Measurements from ENCODE around the gene ROGDI. TPM values are rescaled to one million over a fixed set of nuclear protein-coding genes. Genes with fewer than 3 reads are reported as not detected.

The ROGDI gene
- total RNA-seq, 1 experiment from 2014 or later: 32.1 TPM

DNA sequence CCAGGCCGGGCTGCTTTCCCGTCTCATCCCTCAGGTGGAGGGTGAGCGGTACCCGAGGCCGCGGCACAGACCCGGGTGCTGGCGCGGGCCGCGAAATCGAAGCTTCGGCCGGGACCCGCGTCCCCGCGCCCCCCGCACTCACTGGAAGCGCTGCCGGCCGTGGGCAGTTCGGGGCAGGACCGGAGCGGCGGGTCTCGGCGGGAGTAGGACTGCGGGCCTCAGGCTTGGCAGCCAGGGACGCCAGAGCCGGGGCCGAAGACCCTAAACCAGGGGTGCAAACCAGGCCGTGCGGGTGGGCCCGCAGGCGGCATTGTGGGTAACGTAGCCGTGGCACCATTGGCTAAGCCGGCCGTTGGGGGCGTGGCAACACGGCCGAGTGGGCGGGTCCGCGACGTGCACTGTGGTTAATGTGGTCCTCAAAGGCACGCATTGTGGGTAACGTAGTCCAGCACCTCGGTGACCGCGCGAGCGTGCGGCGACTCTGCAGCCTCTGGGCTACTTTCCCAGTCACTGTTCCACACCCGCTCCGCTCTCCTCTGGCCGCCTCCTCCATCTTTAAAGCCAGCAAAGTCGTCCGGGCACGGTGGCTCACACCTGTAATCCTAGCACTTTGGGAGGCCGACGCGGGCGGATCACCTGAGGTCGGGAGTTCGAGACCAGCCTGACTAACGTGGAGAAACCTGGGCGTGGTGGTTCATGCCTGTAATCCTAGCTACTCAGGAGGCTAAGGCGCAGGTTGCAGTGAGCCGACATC is 35.4 kb downstream of the ROGDI start, which contains the start of gene ZNF500 (continued):
- TF ChIP-seq, protein P1, sequence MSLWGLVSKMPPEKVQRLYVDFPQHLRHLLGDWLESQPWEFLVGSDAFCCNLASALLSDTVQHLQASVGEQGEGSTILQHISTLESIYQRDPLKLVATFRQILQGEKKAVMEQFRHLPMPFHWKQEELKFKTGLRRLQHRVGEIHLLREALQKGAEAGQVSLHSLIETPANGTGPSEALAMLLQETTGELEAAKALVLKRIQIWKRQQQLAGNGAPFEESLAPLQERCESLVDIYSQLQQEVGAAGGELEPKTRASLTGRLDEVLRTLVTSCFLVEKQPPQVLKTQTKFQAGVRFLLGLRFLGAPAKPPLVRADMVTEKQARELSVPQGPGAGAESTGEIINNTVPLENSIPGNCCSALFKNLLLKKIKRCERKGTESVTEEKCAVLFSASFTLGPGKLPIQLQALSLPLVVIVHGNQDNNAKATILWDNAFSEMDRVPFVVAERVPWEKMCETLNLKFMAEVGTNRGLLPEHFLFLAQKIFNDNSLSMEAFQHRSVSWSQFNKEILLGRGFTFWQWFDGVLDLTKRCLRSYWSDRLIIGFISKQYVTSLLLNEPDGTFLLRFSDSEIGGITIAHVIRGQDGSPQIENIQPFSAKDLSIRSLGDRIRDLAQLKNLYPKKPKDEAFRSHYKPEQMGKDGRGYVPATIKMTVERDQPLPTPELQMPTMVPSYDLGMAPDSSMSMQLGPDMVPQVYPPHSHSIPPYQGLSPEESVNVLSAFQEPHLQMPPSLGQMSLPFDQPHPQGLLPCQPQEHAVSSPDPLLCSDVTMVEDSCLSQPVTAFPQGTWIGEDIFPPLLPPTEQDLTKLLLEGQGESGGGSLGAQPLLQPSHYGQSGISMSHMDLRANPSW (CRISPR knock-in tag; conservative IDR thresholded peaks at IDR 0.05; ENCODE audit: low read depth): no peak
- TF ChIP-seq ZBTB21 (CRISPR knock-in tag; IDR thresholded peaks at IDR 0.05; ENCODE audit: borderline replicate concordance): no peak
- TF ChIP-seq HMGA2 (CRISPR knock-in tag; IDR thresholded peaks at IDR 0.05): no peak; the same call in 1 of the 2 replicates
- peak; percentile 100 for TF ChIP-seq SP1 (CRISPR knock-in tag; conservative IDR thresholded peaks at IDR 0.05)
- TF ChIP-seq, protein P2, sequence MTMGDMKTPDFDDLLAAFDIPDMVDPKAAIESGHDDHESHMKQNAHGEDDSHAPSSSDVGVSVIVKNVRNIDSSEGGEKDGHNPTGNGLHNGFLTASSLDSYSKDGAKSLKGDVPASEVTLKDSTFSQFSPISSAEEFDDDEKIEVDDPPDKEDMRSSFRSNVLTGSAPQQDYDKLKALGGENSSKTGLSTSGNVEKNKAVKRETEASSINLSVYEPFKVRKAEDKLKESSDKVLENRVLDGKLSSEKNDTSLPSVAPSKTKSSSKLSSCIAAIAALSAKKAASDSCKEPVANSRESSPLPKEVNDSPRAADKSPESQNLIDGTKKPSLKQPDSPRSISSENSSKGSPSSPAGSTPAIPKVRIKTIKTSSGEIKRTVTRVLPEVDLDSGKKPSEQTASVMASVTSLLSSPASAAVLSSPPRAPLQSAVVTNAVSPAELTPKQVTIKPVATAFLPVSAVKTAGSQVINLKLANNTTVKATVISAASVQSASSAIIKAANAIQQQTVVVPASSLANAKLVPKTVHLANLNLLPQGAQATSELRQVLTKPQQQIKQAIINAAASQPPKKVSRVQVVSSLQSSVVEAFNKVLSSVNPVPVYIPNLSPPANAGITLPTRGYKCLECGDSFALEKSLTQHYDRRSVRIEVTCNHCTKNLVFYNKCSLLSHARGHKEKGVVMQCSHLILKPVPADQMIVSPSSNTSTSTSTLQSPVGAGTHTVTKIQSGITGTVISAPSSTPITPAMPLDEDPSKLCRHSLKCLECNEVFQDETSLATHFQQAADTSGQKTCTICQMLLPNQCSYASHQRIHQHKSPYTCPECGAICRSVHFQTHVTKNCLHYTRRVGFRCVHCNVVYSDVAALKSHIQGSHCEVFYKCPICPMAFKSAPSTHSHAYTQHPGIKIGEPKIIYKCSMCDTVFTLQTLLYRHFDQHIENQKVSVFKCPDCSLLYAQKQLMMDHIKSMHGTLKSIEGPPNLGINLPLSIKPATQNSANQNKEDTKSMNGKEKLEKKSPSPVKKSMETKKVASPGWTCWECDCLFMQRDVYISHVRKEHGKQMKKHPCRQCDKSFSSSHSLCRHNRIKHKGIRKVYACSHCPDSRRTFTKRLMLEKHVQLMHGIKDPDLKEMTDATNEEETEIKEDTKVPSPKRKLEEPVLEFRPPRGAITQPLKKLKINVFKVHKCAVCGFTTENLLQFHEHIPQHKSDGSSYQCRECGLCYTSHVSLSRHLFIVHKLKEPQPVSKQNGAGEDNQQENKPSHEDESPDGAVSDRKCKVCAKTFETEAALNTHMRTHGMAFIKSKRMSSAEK (CRISPR knock-in tag; IDR thresholded peaks at IDR 0.05; ENCODE audit: borderline replicate concordance): no peak
- TF ChIP-seq ZNF671 (CRISPR knock-in tag; IDR thresholded peaks at IDR 0.05): no peak
- TF ChIP-seq, protein P3, sequence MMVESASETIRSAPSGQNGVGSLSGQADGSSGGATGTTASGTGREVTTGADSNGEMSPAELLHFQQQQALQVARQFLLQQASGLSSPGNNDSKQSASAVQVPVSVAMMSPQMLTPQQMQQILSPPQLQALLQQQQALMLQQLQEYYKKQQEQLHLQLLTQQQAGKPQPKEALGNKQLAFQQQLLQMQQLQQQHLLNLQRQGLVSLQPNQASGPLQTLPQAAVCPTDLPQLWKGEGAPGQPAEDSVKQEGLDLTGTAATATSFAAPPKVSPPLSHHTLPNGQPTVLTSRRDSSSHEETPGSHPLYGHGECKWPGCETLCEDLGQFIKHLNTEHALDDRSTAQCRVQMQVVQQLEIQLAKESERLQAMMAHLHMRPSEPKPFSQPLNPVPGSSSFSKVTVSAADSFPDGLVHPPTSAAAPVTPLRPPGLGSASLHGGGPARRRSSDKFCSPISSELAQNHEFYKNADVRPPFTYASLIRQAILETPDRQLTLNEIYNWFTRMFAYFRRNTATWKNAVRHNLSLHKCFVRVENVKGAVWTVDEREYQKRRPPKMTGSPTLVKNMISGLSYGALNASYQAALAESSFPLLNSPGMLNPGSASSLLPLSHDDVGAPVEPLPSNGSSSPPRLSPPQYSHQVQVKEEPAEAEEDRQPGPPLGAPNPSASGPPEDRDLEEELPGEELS (CRISPR knock-in tag; IDR thresholded peaks at IDR 0.05): peak; percentile 81
- TF ChIP-seq, protein P4, sequence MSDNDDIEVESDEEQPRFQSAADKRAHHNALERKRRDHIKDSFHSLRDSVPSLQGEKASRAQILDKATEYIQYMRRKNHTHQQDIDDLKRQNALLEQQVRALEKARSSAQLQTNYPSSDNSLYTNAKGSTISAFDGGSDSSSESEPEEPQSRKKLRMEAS (CRISPR knock-in tag; IDR thresholded peaks at IDR 0.05): peak; percentile 79
- TF ChIP-seq, protein P5, sequence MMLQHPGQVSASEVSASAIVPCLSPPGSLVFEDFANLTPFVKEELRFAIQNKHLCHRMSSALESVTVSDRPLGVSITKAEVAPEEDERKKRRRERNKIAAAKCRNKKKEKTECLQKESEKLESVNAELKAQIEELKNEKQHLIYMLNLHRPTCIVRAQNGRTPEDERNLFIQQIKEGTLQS (CRISPR knock-in tag; conservative IDR thresholded peaks at IDR 0.05): no peak
- TF ChIP-seq ZNF396 (CRISPR knock-in tag; IDR thresholded peaks at IDR 0.05; ENCODE audit: borderline replicate concordance): no peak
- TF ChIP-seq, protein P6, sequence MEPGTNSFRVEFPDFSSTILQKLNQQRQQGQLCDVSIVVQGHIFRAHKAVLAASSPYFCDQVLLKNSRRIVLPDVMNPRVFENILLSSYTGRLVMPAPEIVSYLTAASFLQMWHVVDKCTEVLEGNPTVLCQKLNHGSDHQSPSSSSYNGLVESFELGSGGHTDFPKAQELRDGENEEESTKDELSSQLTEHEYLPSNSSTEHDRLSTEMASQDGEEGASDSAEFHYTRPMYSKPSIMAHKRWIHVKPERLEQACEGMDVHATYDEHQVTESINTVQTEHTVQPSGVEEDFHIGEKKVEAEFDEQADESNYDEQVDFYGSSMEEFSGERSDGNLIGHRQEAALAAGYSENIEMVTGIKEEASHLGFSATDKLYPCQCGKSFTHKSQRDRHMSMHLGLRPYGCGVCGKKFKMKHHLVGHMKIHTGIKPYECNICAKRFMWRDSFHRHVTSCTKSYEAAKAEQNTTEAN (CRISPR knock-in tag; IDR thresholded peaks at IDR 0.05): peak; percentile 47; the same call in 1 of the 2 replicates
- TF ChIP-seq, protein P7, sequence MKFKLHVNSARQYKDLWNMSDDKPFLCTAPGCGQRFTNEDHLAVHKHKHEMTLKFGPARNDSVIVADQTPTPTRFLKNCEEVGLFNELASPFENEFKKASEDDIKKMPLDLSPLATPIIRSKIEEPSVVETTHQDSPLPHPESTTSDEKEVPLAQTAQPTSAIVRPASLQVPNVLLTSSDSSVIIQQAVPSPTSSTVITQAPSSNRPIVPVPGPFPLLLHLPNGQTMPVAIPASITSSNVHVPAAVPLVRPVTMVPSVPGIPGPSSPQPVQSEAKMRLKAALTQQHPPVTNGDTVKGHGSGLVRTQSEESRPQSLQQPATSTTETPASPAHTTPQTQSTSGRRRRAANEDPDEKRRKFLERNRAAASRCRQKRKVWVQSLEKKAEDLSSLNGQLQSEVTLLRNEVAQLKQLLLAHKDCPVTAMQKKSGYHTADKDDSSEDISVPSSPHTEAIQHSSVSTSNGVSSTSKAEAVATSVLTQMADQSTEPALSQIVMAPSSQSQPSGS (CRISPR knock-in tag; IDR thresholded peaks at IDR 0.05; ENCODE audit: borderline replicate concordance, low read depth): no peak
- TF ChIP-seq JAZF1 (CRISPR knock-in tag; IDR thresholded peaks at IDR 0.05): no peak
- no peak for TF ChIP-seq NR3C1 (CRISPR knock-in tag; conservative IDR thresholded peaks at IDR 0.05; ENCODE audit: low read depth)
- TF ChIP-seq TCF7 (CRISPR knock-in tag; IDR thresholded peaks at IDR 0.05; ENCODE audit: low read depth): no peak
- TF ChIP-seq, protein P8, sequence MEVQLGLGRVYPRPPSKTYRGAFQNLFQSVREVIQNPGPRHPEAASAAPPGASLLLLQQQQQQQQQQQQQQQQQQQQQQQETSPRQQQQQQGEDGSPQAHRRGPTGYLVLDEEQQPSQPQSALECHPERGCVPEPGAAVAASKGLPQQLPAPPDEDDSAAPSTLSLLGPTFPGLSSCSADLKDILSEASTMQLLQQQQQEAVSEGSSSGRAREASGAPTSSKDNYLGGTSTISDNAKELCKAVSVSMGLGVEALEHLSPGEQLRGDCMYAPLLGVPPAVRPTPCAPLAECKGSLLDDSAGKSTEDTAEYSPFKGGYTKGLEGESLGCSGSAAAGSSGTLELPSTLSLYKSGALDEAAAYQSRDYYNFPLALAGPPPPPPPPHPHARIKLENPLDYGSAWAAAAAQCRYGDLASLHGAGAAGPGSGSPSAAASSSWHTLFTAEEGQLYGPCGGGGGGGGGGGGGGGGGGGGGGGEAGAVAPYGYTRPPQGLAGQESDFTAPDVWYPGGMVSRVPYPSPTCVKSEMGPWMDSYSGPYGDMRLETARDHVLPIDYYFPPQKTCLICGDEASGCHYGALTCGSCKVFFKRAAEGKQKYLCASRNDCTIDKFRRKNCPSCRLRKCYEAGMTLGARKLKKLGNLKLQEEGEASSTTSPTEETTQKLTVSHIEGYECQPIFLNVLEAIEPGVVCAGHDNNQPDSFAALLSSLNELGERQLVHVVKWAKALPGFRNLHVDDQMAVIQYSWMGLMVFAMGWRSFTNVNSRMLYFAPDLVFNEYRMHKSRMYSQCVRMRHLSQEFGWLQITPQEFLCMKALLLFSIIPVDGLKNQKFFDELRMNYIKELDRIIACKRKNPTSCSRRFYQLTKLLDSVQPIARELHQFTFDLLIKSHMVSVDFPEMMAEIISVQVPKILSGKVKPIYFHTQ (CRISPR knock-in tag; IDR thresholded peaks at IDR 0.05): no peak
- no peak for TF ChIP-seq MXD4 (CRISPR knock-in tag; IDR thresholded peaks at IDR 0.05; ENCODE audit: borderline replicate concordance)
- TF ChIP-seq CREM (CRISPR knock-in tag; IDR thresholded peaks at IDR 0.05): no peak
- TF ChIP-seq, protein P9, sequence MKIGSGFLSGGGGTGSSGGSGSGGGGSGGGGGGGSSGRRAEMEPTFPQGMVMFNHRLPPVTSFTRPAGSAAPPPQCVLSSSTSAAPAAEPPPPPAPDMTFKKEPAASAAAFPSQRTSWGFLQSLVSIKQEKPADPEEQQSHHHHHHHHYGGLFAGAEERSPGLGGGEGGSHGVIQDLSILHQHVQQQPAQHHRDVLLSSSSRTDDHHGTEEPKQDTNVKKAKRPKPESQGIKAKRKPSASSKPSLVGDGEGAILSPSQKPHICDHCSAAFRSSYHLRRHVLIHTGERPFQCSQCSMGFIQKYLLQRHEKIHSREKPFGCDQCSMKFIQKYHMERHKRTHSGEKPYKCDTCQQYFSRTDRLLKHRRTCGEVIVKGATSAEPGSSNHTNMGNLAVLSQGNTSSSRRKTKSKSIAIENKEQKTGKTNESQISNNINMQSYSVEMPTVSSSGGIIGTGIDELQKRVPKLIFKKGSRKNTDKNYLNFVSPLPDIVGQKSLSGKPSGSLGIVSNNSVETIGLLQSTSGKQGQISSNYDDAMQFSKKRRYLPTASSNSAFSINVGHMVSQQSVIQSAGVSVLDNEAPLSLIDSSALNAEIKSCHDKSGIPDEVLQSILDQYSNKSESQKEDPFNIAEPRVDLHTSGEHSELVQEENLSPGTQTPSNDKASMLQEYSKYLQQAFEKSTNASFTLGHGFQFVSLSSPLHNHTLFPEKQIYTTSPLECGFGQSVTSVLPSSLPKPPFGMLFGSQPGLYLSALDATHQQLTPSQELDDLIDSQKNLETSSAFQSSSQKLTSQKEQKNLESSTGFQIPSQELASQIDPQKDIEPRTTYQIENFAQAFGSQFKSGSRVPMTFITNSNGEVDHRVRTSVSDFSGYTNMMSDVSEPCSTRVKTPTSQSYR (CRISPR knock-in tag; IDR thresholded peaks at IDR 0.05): peak; percentile 43; the same call in 1 of the 2 replicates
